HEK293 (cell line): ENCODE data around the gene TNNC2.

Experiments
- REST ChIP-seq: fragments of 450-650 bp; formaldehyde crosslinking; IDR thresholded peaks from 2 replicates; pipeline ENCODE4 v1.5.1; 2016; ENCODE audit warnings: missing biosample characterization, missing genetic modification characterization
- ZBTB1 ChIP-seq: fragments of 450-650 bp; formaldehyde crosslinking; IDR thresholded peaks from 2 replicates; pipeline ENCODE4 v1.5.1; 2016; ENCODE audit warnings: missing biosample characterization, missing genetic modification characterization
- ZBTB7A ChIP-seq: fragments of 450-650 bp; formaldehyde crosslinking; IDR thresholded peaks from 2 replicates; pipeline ENCODE4 v1.5.1; 2016; ENCODE audit warnings: low read depth, missing biosample characterization, missing genetic modification characterization
- ZNF121 ChIP-seq: fragments of 450-650 bp; formaldehyde crosslinking; IDR thresholded peaks from 2 replicates; pipeline ENCODE4 v1.5.1; 2016; ENCODE audit warnings: missing biosample characterization, missing genetic modification characterization
- ZNF416 ChIP-seq: fragments of 450-650 bp; formaldehyde crosslinking; IDR thresholded peaks from 2 replicates; pipeline ENCODE4 v1.5.1; 2016; ENCODE audit warnings: missing biosample characterization, missing genetic modification characterization
- TF ChIP-seq, protein P1 (sequence below): fragments of 450-650 bp; formaldehyde crosslinking; IDR thresholded peaks from 2 replicates; pipeline ENCODE4 v1.5.1; 2016; ENCODE audit warnings: missing biosample characterization, missing genetic modification characterization

DNA sequence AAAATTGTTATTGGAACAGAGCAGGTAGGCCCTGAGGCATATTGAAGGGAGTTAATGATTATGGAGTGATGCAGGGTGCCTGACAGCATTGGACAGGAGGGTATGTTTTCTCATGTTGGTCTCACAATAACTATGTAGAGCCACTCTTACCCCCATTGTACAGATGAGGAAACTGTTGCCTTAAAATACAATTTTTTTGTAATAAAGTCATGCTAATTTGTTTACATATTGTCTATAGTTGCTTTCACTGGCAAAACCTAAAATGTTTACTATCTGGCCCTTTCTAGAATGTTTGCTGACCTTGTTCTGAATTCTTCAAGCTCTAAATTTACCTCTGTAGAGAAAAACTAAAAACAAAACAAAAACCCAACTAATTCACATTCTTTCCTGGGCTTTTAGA is 24.4 kb upstream of the TNNC2 start:
- TF ChIP-seq ZNF416 (tag by site-specific recombination) (no peak), ZNF121 (tag by site-specific recombination) (no peak), ZBTB1 (tag by site-specific recombination) (no peak), REST (tag by site-specific recombination) (no peak), ZBTB7A (tag by site-specific recombination) (no peak)
- TF ChIP-seq, protein P1, sequence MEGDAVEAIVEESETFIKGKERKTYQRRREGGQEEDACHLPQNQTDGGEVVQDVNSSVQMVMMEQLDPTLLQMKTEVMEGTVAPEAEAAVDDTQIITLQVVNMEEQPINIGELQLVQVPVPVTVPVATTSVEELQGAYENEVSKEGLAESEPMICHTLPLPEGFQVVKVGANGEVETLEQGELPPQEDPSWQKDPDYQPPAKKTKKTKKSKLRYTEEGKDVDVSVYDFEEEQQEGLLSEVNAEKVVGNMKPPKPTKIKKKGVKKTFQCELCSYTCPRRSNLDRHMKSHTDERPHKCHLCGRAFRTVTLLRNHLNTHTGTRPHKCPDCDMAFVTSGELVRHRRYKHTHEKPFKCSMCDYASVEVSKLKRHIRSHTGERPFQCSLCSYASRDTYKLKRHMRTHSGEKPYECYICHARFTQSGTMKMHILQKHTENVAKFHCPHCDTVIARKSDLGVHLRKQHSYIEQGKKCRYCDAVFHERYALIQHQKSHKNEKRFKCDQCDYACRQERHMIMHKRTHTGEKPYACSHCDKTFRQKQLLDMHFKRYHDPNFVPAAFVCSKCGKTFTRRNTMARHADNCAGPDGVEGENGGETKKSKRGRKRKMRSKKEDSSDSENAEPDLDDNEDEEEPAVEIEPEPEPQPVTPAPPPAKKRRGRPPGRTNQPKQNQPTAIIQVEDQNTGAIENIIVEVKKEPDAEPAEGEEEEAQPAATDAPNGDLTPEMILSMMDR (tag by site-specific recombination): no peak
